PC-3 (cell line): ENCODE data around the gene CCNB1IP1. TPM values are rescaled to one million over a fixed set of nuclear protein-coding genes. Genes with fewer than 3 reads are reported as not detected.
"Not testable (repeated sequence)": the region's sequence is repeated elsewhere in the genome, so short reads cannot be mapped to it uniquely, and the experiment has no call there.

Experiments
- ATAC-seq: fragments of 200-7000 bp; cut with Tn5 transposase; 2 replicates; pipeline ENCODE4 v1.9.1; 2020; ENCODE audit warnings: mild to moderate bottlenecking, moderate library complexity
- BruUV-seq: library from RNA; stranded (reverse); fragments of 400-500 nt; replicated peaks from 2 replicates; lab custom pipeline; 2021; lab: Mats Ljungman, UMichigan
- CTCF ChIA-PET: fragments of 300-600 bp; sonication (Branson Sonifier 250); formaldehyde crosslinking; loops from one replicate; lab custom pipeline; 2022; ENCODE audit warnings: antibody characterized with exemption; lab: Charles Lee
- POLR2A ChIA-PET: fragments of 300-600 bp; sonication (Branson Sonifier 250); formaldehyde crosslinking; loops from one replicate; lab custom pipeline; 2022; ENCODE audit warnings: antibody characterized with exemption; ENCODE audit not compliant: unreplicated experiment; lab: Charles Lee
- DNase-seq: peaks from one replicate; pipeline ENCODE4 v3.0.0-alpha.2; 2015
- H2AFZ ChIP-seq: fragments of 300-600 bp; sonication (generic); 2 replicates; pipeline ENCODE4 v1.6.0; 2016; ENCODE audit warnings: antibody characterized with exemption, low read length
- H3F3A ChIP-seq: fragments of 300-600 bp; sonication (generic); one replicate; pipeline ENCODE4 v1.6.0; 2017; ENCODE audit warnings: antibody characterized with exemption, low read length, control low read depth, mild to moderate bottlenecking; ENCODE audit not compliant: unreplicated experiment
- H3K27ac ChIP-seq: fragments of 300-600 bp; sonication (generic); 2 replicates; pipeline ENCODE4 v1.5.1; 2016; ENCODE audit warnings: mild to moderate bottlenecking, low read length
- H3K27me3 ChIP-seq: fragments of 300-600 bp; sonication (generic); 2 replicates; pipeline ENCODE4 v1.6.1; 2016; ENCODE audit warnings: low read length, mixed read lengths
- H3K36me3 ChIP-seq: fragments of 300-600 bp; sonication (generic); 2 replicates; pipeline ENCODE4 v1.6.1; 2016; ENCODE audit warnings: low read depth, mixed run types, low read length, mixed read lengths
- H3K4me1 ChIP-seq: fragments of 300-600 bp; sonication (generic); 2 replicates; pipeline ENCODE4 v1.5.1; 2016; ENCODE audit warnings: low read length; ENCODE audit not compliant: insufficient read depth
- H3K4me2 ChIP-seq: fragments of 300-600 bp; sonication (generic); 2 replicates; pipeline ENCODE4 v1.6.0; 2016; ENCODE audit warnings: low read length
- H3K4me3 ChIP-seq: fragments of 300-600 bp; sonication (generic); 2 replicates; pipeline ENCODE4 v1.5.1; 2016; ENCODE audit warnings: mild to moderate bottlenecking, low read length, mixed read lengths
- H3K79me2 ChIP-seq: fragments of 300-600 bp; sonication (generic); 2 replicates; pipeline ENCODE4 v1.6.1; 2017; ENCODE audit warnings: low read length, mixed read lengths
- H3K9ac ChIP-seq: fragments of 300-600 bp; sonication (generic); 2 replicates; pipeline ENCODE4 v1.6.0; 2016; ENCODE audit warnings: mild to moderate bottlenecking, low read length
- H3K9me2 ChIP-seq: fragments of 300-600 bp; sonication (generic); replicated peaks from 2 replicates; pipeline ENCODE4 v1.6.1; 2016; ENCODE audit warnings: mixed run types, low read length, mixed read lengths
- H3K9me3 ChIP-seq: fragments of 300-600 bp; sonication (generic); 2 replicates; pipeline ENCODE4 v1.6.1; 2016; ENCODE audit warnings: low read length, mixed read lengths
- H4K20me1 ChIP-seq: fragments of 300-600 bp; sonication (generic); 2 replicates; pipeline ENCODE4 v1.6.1; 2016; ENCODE audit warnings: low read length, mixed read lengths
- CTCF ChIP-seq: fragments of 300-600 bp; sonication (generic); conservative IDR thresholded peaks from 2 replicates; pipeline ENCODE4 v1.5.1; 2017; ENCODE audit warnings: antibody characterized with exemption, low read depth, mild to moderate bottlenecking, low read length
- EZH2 ChIP-seq: fragments of 300-600 bp; sonication (generic); IDR thresholded peaks from one replicate; pipeline ENCODE4 v1.6.1; 2017; ENCODE audit warnings: antibody characterized with exemption, mild to moderate bottlenecking, low read length; ENCODE audit not compliant: unreplicated experiment
- EZH2phosphoT487 ChIP-seq: fragments of 300-600 bp; sonication (generic); IDR thresholded peaks from 2 replicates; pipeline ENCODE4 v1.6.1; 2018; ENCODE audit warnings: mild to moderate bottlenecking, antibody characterized with exemption, low read length, borderline replicate concordance
- intact Hi-C: fragments of 100-400 bp; cut with micrococcal nuclease; formaldehyde crosslinking; loops from 2 replicates; pipeline ENCODE4 v1.9.0; 2023
- total RNA-seq: library from RNA; depleted of rRNA; stranded (reverse); fragments of >200 nt; gene quantifications from 2 replicates; pipeline ENCODE4 v1.2.3, GENCODE V29; 2014

CCNB1IP1 gene
- total RNA-seq, 1 experiment from 2014 or later: 32.8 TPM

GRCh38 chr14:20295067-20295466, 38.0 kb downstream of the CCNB1IP1 start:
- no TSS peak for BruUV-seq
- H3K4me2 ChIP-seq: peak overlapping the region; percentile 72

GRCh38 chr14:20294636-20295035, 38.4 kb downstream of the CCNB1IP1 start:
- peak overlapping the region; percentile 86 for H3K27ac ChIP-seq
- H3K4me1 ChIP-seq: peaks cover 30% of the 10 kb centered on the region
- ChIA-PET CTCF (interaction anchor here (0.5 kb wide), 1 partner anchor 196 kb away, joined by 3 read pairs; no protein-coding TSS in a partner anchor), POLR2A (no interaction called here)
- peaks cover 19% of the 10 kb centered on the region for H3F3A ChIP-seq
- peak overlapping the region; percentile 25; the same call in 1 of the 2 replicates for H3K4me3 ChIP-seq
- H3K9ac ChIP-seq: peak overlapping the region; percentile 35
- DNase-seq (peak; percentile 83), ATAC-seq (peak; percentile 98)
- H3K9me2 ChIP-seq: no peaks in the 10 kb centered on the region
- H3K9me3 ChIP-seq: no peaks in the 10 kb centered on the region
- H4K20me1 ChIP-seq: 0 out of 2 replicates have a peak, but pooled peaks cover 3% of the 10 kb centered on the region
- no peaks in the 10 kb centered on the region for H3K79me2 ChIP-seq
- H2AFZ ChIP-seq: no peak overlapping the region
- TF ChIP-seq EZH2: no peak
- TF ChIP-seq CTCF: no peak
- no peak for TF ChIP-seq EZH2phosphoT487
- BruUV-seq: no TSS peak
- intact Hi-C loops: no loop called here
- H3K36me3 ChIP-seq: peaks cover 51% of the 10 kb centered on the region
- H3K4me2 ChIP-seq: peak overlapping the region; percentile 72
- no peaks in the 10 kb centered on the region for H3K27me3 ChIP-seq

More at GRCh38 chr14:20295067-20295466, 38.0 kb downstream of the CCNB1IP1 start:
- peak overlapping the region; percentile 86 for H3K27ac ChIP-seq
- TF ChIP-seq EZH2 (no peak), EZH2phosphoT487 (no peak), CTCF (no peak)
- no peaks in the 10 kb centered on the region for H3K9me3 ChIP-seq
- 0 out of 2 replicates have a peak, but pooled peaks cover 3% of the 10 kb centered on the region for H4K20me1 ChIP-seq
- DNase-seq (peak; percentile 40), ATAC-seq (peak; percentile 59)
- H3K36me3 ChIP-seq: peaks cover 48% of the 10 kb centered on the region
- peak overlapping the region; percentile 35 for H3K9ac ChIP-seq
- ChIA-PET CTCF (no interaction called here), POLR2A (no interaction called here)
- no peaks in the 10 kb centered on the region for H3K27me3 ChIP-seq
- H3K4me3 ChIP-seq: peak overlapping the region; percentile 25; the same call in 1 of the 2 replicates
- peaks cover 19% of the 10 kb centered on the region for H3F3A ChIP-seq
- no peak overlapping the region for H2AFZ ChIP-seq
- no peaks in the 10 kb centered on the region for H3K79me2 ChIP-seq
- intact Hi-C loops: no loop called here
- no peaks in the 10 kb centered on the region for H3K9me2 ChIP-seq
- peaks cover 30% of the 10 kb centered on the region for H3K4me1 ChIP-seq

GRCh38 chr14:20281998-20282397, 51.1 kb downstream of the CCNB1IP1 start:
- H2AFZ ChIP-seq, POLR2A ChIA-PET: not testable (repeated sequence)

GRCh38 chr14:20280265-20280664, 52.8 kb downstream of the CCNB1IP1 start:
- H3K4me2 ChIP-seq, H3K9ac ChIP-seq, H4K20me1 ChIP-seq, H3K4me3 ChIP-seq, POLR2A ChIA-PET, H3K79me2 ChIP-seq, H3K4me1 ChIP-seq, H3F3A ChIP-seq, H3K27ac ChIP-seq, DNase-seq, ATAC-seq, H3K9me3 ChIP-seq, H3K36me3 ChIP-seq, H3K27me3 ChIP-seq, CTCF ChIA-PET, intact Hi-C loops, H2AFZ ChIP-seq, H3K9me2 ChIP-seq, BruUV-seq: not testable (repeated sequence)

More at GRCh38 chr14:20281998-20282397, 51.1 kb downstream of the CCNB1IP1 start:
- H3K27ac ChIP-seq, H3F3A ChIP-seq, ATAC-seq, H3K9me3 ChIP-seq, H3K9me2 ChIP-seq, H3K4me1 ChIP-seq, H3K79me2 ChIP-seq, H3K27me3 ChIP-seq, H3K36me3 ChIP-seq, CTCF ChIA-PET, H3K9ac ChIP-seq, H3K4me3 ChIP-seq, H3K4me2 ChIP-seq, BruUV-seq, intact Hi-C loops, DNase-seq, H4K20me1 ChIP-seq: not testable (repeated sequence)
